COLO829 (cell line): ENCODE data around the gene PARP9.

Experiments used
- DNase-seq: peaks from one replicate; pipeline ENCODE4 v3.0.0; 2012; ENCODE audit warnings: low spot score

The PARP9 gene

DNA sequence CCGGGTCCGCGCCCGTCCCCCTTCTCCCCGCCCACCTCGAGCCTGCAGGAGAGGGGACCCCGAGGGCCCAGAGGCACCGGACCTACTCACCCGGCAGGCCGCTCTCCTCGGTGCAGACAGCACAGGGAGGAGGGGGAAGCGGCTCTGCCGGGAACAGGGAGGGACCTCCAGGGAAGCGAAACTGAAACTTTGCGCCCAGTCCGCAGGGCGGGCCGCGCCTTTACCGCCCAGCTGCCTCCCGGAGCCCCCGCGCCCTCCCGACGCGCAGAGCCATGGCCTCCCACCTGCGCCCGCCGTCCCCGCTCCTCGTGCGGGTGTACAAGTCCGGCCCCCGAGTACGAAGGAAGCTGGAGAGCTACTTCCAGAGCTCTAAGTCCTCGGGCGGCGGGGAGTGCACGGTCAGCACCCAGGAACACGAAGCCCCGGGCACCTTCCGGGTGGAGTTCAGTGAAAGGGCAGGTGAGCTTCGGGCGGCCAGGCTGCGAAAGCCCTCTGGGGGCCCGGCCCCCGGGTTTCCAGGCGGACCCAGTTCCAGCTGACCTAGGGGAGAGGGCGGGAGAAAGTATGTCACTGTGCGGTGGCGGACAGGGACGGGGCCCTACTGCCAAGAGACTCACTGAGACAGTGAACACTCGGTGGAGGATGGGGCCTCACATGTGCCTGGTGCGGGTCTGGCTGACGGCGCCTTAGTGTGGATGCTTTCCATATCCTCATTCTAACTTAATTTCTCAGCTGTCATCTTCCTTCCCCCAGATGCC is at the start of gene PARP9, which contains the start of gene DTX3L:
PARP9 (minus strand) TSS at position 146 of the 758 bp plus-strand sequence. CDS start 4,680 bp downstream, outside the sequence.
DTX3L (plus strand) TSS at position 184 of the 758 bp plus-strand sequence; CDS start at position 273, 89 bp downstream.
- DNase-seq: peak; percentile 72

GRCh38 chr3:122612696-122613095 is 48.6 kb upstream of the PARP9 start:
- no peak for DNase-seq

DNA sequence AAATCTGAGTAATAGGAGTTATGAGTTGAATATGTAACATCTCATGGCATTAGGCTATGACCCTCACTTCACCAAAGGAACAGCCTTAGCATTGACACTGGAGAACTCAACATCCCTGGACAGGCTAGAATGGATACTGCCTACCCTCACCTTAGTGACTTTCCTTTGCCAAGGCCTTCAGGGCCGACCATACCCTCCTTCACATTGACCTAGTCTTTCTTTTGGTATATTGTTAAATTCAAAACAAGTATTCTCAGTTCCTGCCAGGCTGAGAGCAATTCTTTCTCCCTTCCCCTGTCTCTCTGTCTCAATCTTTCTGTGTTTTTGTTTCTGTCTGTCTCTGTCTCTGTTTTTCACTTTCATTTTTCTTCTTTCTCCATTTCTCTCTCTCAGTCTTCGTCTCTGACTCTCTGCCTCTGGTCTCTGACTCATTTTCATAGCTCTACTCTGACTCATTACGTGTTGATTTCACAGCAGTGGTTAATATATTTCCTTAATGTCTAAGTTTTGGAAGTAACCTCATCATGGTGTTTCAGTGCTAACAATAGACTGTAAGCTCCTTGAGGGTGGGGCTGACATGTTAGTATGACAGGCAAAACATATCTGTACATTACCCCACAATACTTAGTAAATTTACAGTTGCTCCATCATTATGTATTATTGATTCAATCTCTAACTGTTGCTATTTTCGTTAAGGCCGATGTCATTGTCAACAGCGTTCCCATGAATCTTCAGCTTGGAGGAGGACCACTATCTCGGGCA is 45.9 kb upstream of the PARP9 start:
- peak; percentile 53 for DNase-seq

GRCh38 chr3:122608916-122609315 is 44.8 kb upstream of the PARP9 start:
- no peak for DNase-seq

DNA sequence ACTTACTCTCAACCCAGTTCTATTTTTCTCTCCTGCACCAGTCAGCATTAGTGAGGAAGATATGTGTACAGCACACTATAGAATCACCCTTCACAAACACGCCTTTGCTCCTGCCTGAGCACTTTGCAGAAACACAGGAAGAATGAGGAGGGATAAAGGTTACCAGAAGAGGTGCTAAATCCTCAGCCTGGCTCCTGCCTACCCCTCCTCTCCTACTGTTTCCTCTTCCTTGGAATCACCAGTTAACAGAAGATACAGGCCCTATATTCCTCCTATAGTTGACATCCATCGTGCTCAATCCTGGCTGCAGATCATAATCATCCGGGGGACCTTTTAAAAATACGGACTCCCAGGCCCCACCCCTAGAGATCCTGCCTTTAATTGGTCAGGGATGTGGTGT is 42.2 kb upstream of the PARP9 start:
- DNase-seq: no peak

DNA sequence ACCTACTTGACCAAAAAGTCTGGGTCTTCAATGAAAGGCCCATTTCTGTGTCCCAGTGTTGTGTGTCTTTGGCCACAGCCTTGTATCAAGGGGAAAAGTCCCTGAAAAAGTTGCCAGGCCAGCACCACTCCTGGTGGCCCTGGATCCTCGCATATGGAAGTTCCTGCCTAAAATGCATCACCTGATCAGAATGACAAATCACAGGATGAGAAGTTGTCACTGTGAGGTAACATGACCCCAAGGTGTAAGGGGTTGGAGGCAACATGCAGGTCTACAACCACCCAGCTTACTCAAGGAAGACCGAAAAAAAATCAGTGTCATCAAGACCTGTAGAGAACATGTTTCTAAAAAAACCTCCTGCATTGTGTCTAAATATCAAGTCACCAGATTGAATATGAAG is 39.0 kb upstream of the PARP9 start:
- no peak for DNase-seq

DNA sequence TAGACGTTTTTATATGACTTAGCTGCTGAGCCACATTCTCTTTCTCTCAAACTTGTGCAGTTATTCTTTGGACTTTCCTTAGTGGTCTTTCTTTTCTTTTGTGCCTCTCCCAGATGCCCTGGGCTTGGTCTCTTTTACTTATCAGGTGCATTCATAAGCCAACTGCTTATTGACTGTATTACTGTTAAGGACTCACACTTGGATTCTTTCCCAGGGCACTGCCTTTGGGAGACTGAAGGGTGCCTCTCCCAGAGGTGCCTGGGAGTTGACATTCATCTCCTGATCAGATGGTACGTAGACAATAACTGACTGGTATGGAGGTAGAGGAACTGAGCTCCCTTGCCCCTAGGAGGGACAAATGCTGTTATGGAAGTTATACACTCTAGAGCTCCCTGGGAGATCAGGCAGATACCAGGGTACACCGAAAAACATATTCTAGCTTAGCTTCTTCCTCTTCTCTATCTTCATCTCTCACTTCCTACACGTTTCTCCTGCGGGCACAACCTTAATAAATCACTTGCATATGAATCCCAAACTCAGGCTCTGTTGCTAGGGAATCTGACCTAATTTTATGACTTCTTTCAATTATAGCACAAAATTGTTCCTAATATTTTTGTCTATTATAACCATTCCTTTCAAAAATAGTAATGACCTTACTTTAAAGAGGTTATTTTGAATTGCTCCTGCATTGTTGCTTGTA is 38.1 kb upstream of the PARP9 start:
- no peak for DNase-seq

- no peak for DNase-seq
These were observed 34.5 kb upstream of the PARP9 start for GRCh38 chr3:122598556-122598955.

DNA sequence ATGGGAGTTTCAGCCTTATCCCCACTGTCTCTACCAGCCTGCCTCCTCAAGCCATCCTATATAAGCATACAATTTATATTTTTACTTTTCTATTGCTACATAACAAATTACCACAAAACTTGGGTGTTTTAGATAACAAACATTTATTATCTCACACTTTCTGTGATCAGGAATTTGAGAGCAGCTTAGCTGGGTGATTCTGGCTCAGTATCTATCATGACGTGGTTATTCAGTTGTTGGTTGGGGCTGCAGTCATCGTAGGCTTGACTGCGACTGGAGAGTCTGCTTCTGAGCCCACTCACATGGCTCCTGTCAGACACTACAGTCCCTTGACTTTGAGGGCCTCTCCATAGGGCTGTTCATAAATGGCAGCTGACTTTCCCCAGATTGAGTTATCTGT is 34.1 kb upstream of the PARP9 start:
- DNase-seq: no peak

DNA sequence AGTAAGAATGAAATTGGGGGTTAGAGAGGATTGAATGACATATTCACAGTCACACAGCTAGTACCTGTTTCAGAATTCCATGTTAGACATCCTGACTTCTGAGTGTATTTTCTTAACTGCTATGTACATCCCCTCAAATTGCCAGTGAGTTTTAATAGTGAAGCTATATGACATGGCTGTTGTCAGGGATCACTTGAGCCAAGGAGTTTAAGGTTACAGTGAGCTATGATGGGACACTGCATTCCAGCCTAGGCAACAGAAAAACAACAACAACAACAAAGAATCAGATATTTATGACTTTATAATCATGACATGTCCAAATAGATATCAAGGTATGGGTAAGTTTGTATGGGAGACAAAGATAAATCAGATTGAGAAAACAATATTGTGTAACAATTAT is 29.9 kb upstream of the PARP9 start:
- DNase-seq: no peak

- no peak for DNase-seq
These were observed 26.5 kb upstream of the PARP9 start for GRCh38 chr3:122590610-122591009.

- no peak for DNase-seq
These were observed 25.2 kb upstream of the PARP9 start for GRCh38 chr3:122589297-122589696.

DNA sequence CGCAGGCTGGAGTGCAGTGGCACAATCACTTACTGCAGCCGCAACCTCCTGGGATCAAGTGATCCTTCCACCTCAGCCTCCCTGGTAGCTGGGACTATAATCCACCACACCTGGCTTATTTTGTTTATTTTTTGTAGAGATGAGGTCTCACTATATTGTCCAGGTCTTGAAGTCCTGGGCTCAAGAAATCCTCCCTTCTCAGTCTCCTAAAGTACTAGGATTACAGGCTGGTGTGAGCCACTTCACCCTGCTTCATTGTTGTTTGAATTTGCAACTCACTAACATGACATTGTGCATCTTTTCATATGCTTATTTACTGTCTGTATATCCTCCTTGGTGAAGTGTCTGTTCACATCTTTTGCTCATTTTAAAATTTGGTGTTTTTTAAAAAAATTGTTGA is 23.5 kb upstream of the PARP9 start:
- DNase-seq: no peak

- no peak for DNase-seq
These were observed 22.8 kb upstream of the PARP9 start for GRCh38 chr3:122586773-122587485.

DNA sequence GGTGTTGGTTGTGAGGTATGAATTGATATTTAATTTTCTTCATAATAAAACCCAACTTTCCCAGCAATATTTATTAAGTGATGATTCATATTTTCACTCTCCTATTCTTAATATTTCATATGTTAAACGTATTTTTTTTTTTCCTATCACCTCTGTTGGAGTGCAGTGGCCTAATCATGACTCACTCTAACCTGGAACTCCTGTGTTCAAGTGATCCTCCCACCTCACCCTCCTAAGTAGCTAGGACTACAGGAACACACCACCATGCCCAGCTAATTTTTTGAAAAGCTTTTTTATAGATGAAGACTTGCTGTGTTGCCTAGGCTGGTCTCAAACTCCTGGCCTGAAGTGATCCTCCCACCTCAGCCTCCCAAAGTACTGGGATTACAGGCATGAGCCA is 22.0 kb upstream of the PARP9 start:
- no peak for DNase-seq

- DNase-seq: no peak
These were observed 18.3 kb upstream of the PARP9 start for GRCh38 chr3:122582390-122582789.

GRCh38 chr3:122581622-122582021 is 17.5 kb upstream of the PARP9 start:
- DNase-seq: no peak

DNA sequence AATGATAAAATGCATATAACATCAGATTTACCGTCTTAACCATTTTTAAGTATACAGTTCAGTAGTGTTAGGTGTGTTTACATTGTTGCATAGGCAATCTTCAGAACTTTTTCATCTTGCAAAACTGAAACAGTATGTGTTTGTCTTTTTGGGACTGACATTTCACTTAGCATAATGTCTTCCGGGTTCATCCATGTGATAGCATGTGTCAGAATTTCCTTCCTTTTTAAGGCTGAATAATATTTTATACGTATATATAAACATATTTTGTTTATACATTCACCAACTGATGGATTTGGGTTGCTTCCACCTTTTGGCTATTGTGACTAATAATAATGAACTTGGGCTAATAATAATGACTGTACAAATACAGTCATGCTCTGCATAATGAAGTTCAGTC is 16.4 kb upstream of the PARP9 start:
- DNase-seq: no peak

DNA sequence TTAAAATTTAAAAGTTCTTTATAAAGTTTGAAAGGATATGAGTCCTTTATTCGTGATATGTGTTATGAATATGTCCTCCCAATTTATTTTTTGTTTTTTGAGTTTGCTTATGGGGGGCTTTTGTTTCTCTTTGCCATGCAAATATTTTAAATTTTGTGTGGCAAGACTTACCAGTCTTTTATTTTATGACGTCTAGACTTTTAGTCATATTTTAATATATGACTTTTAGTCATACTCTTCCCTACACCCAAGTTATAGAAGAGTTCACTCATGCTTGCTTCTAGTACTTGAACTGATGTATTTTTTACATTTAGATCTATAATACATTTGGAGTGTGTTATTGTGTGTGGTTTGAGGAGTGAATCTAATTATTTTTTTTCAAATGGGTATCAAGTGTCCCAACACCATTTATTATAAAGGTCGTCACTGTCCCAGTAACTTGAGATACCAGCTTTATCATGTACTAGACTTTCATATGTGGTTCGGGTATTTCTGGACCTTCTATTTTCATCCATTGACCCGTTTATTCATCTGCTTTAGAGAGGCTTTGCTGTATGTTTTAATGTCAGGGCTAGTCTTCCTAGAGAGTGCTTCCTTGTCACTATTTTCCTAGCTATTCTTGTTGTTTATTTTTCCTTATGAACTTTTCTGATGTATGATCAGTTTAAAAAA is 14.1 kb upstream of the PARP9 start:
- no peak for DNase-seq

DNA sequence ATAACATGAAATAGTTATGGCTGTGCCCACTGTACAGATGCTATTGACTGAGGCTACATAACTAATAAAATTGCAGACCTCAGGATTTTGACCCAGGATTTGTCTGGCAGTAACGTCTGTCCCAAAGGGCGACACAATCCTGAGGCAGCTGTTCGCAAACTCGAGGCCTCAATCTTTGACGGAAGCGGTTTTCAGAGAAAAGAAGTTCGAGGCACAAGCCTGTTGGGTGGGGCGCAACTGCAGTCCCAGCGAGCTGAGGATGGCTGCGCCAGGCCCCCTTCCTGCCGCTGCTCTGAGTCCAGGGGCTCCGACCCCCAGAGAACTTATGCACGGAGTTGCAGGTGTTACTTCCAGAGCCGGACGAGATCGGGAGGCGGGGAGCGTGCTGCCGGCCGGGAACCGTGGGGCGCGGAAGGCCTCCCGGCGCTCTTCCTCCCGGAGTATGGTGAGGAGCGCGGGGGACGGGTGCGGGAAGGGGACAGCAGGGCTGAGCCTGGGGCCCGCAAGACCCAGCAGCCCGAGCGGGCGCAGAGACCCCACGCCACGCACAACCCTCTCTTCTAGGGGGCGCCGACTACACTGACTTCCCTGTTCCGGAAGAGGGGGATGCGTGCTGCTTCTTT is 13.4 kb upstream of the PARP9 start, which contains the start of gene PARP15:
PARP15 (plus strand) TSS at position 242 of the 623 bp plus-strand sequence; CDS start at position 260, 18 bp downstream.
- DNase-seq: no peak
